ENCODE measurements around the gene TTC34.

The TTC34 gene

GRCh38 chr1:2597441-2598328 is 203.8 kb downstream of the TTC34 start:
- in situ Hi-C loops (cut with MboI; ENCODE audit: low pct_unique_long_range_greater_than_20kb, low sequenced_read_pairs, unreplicated experiment), result no loop called here
- no peak for DNase-seq (ENCODE audit: low spot score)
- TF ChIP-seq CTCF (IDR thresholded peaks at IDR 0.05; ENCODE audit: extremely low read depth, insufficient read depth, missing control alignments), result no peak

- DNase-seq (ENCODE audit: low spot score), result no peak
- in situ Hi-C loops (cut with MboI; ENCODE audit: low pct_unique_long_range_greater_than_20kb, low sequenced_read_pairs, unreplicated experiment), result no loop called here
These were observed 204.8 kb downstream of the TTC34 start for GRCh38 chr1:2596530-2597333.

GRCh38 chr1:2595812-2596529 is 205.5 kb downstream of the TTC34 start:
- TF ChIP-seq CTCF (IDR thresholded peaks at IDR 0.05; ENCODE audit: extremely low read depth, insufficient read depth, missing control alignments), result no peak
- in situ Hi-C loops (cut with MboI; ENCODE audit: low pct_unique_long_range_greater_than_20kb, low sequenced_read_pairs, unreplicated experiment), result no loop called here
- no peak for DNase-seq (ENCODE audit: low spot score)

More at GRCh38 chr1:2596530-2597333, 204.8 kb downstream of the TTC34 start:
- TF ChIP-seq CTCF (IDR thresholded peaks at IDR 0.05; ENCODE audit: extremely low read depth, insufficient read depth, missing control alignments), result no peak

- in situ Hi-C loops (cut with MboI; ENCODE audit: low pct_unique_long_range_greater_than_20kb, low sequenced_read_pairs, unreplicated experiment), result no loop called here
- TF ChIP-seq CTCF (IDR thresholded peaks at IDR 0.05; ENCODE audit: extremely low read depth, insufficient read depth, missing control alignments), result no peak
- no peak for DNase-seq (ENCODE audit: low spot score)
These were observed 206.2 kb downstream of the TTC34 start for GRCh38 chr1:2595261-2595811.

- DNase-seq (ENCODE audit: low spot score), result no peak
- TF ChIP-seq CTCF (IDR thresholded peaks at IDR 0.05; ENCODE audit: extremely low read depth, insufficient read depth, missing control alignments), result no peak
- in situ Hi-C loops (cut with MboI; ENCODE audit: low pct_unique_long_range_greater_than_20kb, low sequenced_read_pairs, unreplicated experiment), result no loop called here
These were observed 206.8 kb downstream of the TTC34 start for GRCh38 chr1:2594641-2595131.

All from GM13977 (cell line).